Neural cell (in vitro differentiated cells): ENCODE results near the gene PKDCC. TPM values are rescaled to one million over a fixed set of nuclear protein-coding genes. Genes with fewer than 3 reads are reported as not detected.

Source experiments
- H2AFZ ChIP-seq: fragments of 200-600, 300-800 bp; sonication (generic), shearing (Covaris generic); 2 replicates; pipeline ENCODE4 v1.6.0; 2014; ENCODE audit warnings: low read depth, mild to moderate bottlenecking, antibody characterized with exemption, low read length, moderate library complexity
- H3F3A ChIP-seq: fragments of 200-600 bp; shearing (Covaris generic); 2 replicates; pipeline ENCODE4 v1.6.1; 2016; ENCODE audit warnings: mild to moderate bottlenecking, moderate library complexity, mixed read lengths, antibody characterized with exemption, low read length; ENCODE audit not compliant: insufficient read depth, poor library complexity, severe bottlenecking
- H3K27ac ChIP-seq: fragments of 200-600, 300-800 bp; sonication (generic), shearing (Covaris generic); 2 replicates; pipeline ENCODE4 v1.5.1; 2014; ENCODE audit warnings: mild to moderate bottlenecking, low read length, moderate library complexity
- H3K27me3 ChIP-seq: fragments of 300-800, 200-600 bp; sonication (generic), shearing (Covaris generic); 2 replicates; pipeline ENCODE4 v1.6.0; 2014; ENCODE audit warnings: mild to moderate bottlenecking, low read depth, low read length, moderate library complexity; ENCODE audit not compliant: insufficient read depth
- H3K36me3 ChIP-seq: fragments of 300-800, 200-600 bp; sonication (generic), shearing (Covaris generic); 2 replicates; pipeline ENCODE4 v1.5.1; 2014; ENCODE audit warnings: mild to moderate bottlenecking, antibody characterized with exemption, low read length, moderate library complexity; ENCODE audit not compliant: insufficient read depth
- H3K4me2 ChIP-seq: fragments of 300-800, 200-600 bp; sonication (generic), shearing (Covaris generic); 2 replicates; pipeline ENCODE4 v1.6.0; 2014; ENCODE audit warnings: mild to moderate bottlenecking, low read length
- H3K4me3 ChIP-seq: fragments of 300-800, 200-600 bp; sonication (generic), shearing (Covaris generic); 2 replicates; pipeline ENCODE4 v1.5.1; 2014; ENCODE audit warnings: mild to moderate bottlenecking, low read length, moderate library complexity
- H3K79me2 ChIP-seq: fragments of 200-600 bp; shearing (Covaris generic); replicated peaks from 2 replicates; pipeline ENCODE4 v1.6.0; 2014; ENCODE audit warnings: mild to moderate bottlenecking, low read length, moderate library complexity; ENCODE audit not compliant: insufficient read depth
- H3K9ac ChIP-seq: fragments of 300-800, 200-600 bp; sonication (generic), shearing (Covaris generic); 2 replicates; pipeline ENCODE4 v1.6.1; 2016; ENCODE audit warnings: mild to moderate bottlenecking, low read length, mixed read lengths
- H3K9me2 ChIP-seq: fragments of 200-600 bp; shearing (Covaris generic); 2 replicates; pipeline ENCODE4 v1.6.1; 2016; ENCODE audit warnings: mild to moderate bottlenecking, low read length, mixed read lengths; ENCODE audit not compliant: insufficient read depth
- H3K9me3 ChIP-seq: fragments of 200-600, 300-800 bp; sonication (generic), shearing (Covaris generic); 2 replicates; pipeline ENCODE4 v1.6.1; 2016; ENCODE audit warnings: mild to moderate bottlenecking, mixed run types, low read length, moderate library complexity, mixed read lengths
- H4K20me1 ChIP-seq: fragments of 200-600 bp; shearing (Covaris generic); 2 replicates; pipeline ENCODE4 v1.6.1; 2016; ENCODE audit warnings: mild to moderate bottlenecking, mixed run types; ENCODE audit not compliant: insufficient read depth
- EP300 ChIP-seq: fragments of 450-650 bp; conservative IDR thresholded peaks from 2 replicates; pipeline ENCODE4 v1.6.1; 2014; ENCODE audit warnings: antibody characterized with exemption, mild to moderate bottlenecking, moderate library complexity; ENCODE audit not compliant: poor library complexity, severe bottlenecking
- EZH2 ChIP-seq: fragments of 200-600, 300-800 bp; shearing (Covaris generic), sonication (generic); IDR thresholded peaks from 2 replicates; pipeline ENCODE4 v1.6.1; 2014; ENCODE audit warnings: antibody characterized with exemption, low read length, borderline replicate concordance, mild to moderate bottlenecking; ENCODE audit not compliant: insufficient read depth, poor library complexity, severe bottlenecking
- POLR2AphosphoS5 ChIP-seq: IDR thresholded peaks from 2 replicates; pipeline ENCODE4 v1.6.1; 2012
- SMC3 ChIP-seq: fragments of 450-650 bp; conservative IDR thresholded peaks from 2 replicates; pipeline ENCODE4 v1.6.1; 2014; ENCODE audit warnings: antibody characterized with exemption, mild to moderate bottlenecking, moderate library complexity; ENCODE audit not compliant: poor library complexity
- TAF1 ChIP-seq: IDR thresholded peaks from 2 replicates; pipeline ENCODE4 v1.6.1; 2012; ENCODE audit warnings: low read depth
- polyA plus RNA-seq: library from polyadenylated mRNA; depleted of rRNA; stranded (reverse); fragments of >200 nt; gene quantifications from 2 replicates; pipeline ENCODE4 v1.2.3, GENCODE V29; 2014
- TF ChIP-seq, protein P1 (sequence below): fragments of 450-650 bp; IDR thresholded peaks from 2 replicates; pipeline ENCODE4 v1.5.1; 2014; ENCODE audit warnings: antibody characterized with exemption, mild to moderate bottlenecking, moderate library complexity; ENCODE audit not compliant: poor library complexity, severe bottlenecking
- TF ChIP-seq, protein P2 (sequence below): IDR thresholded peaks from 2 replicates; pipeline ENCODE4 v1.6.1; 2012; ENCODE audit warnings: borderline replicate concordance

PKDCC gene
- polyA plus RNA-seq, 1 donor from 2014 or later: 37.4 TPM

- Histone ChIP-seq H3K4me3 (no peak overlapping the region), H3K9ac (no peak overlapping the region), H3K27me3 (no peaks in the 10 kb centered on the region), H3K36me3 (no peaks in the 10 kb centered on the region), H3K27ac (no peak overlapping the region), H3K9me3 (no peaks in the 10 kb centered on the region), H3K4me2 (no peak overlapping the region), H3K79me2 (no peaks in the 10 kb centered on the region), H4K20me1 (no peaks in the 10 kb centered on the region), H3F3A (no peaks in the 10 kb centered on the region), H3K9me2 (no peaks in the 10 kb centered on the region), H2AFZ (no peak overlapping the region)
- no peak for TF ChIP-seq EP300
- TF ChIP-seq, protein P1, sequence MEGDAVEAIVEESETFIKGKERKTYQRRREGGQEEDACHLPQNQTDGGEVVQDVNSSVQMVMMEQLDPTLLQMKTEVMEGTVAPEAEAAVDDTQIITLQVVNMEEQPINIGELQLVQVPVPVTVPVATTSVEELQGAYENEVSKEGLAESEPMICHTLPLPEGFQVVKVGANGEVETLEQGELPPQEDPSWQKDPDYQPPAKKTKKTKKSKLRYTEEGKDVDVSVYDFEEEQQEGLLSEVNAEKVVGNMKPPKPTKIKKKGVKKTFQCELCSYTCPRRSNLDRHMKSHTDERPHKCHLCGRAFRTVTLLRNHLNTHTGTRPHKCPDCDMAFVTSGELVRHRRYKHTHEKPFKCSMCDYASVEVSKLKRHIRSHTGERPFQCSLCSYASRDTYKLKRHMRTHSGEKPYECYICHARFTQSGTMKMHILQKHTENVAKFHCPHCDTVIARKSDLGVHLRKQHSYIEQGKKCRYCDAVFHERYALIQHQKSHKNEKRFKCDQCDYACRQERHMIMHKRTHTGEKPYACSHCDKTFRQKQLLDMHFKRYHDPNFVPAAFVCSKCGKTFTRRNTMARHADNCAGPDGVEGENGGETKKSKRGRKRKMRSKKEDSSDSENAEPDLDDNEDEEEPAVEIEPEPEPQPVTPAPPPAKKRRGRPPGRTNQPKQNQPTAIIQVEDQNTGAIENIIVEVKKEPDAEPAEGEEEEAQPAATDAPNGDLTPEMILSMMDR: no peak
- TF ChIP-seq TAF1: no peak
- TF ChIP-seq EZH2: no peak
Measured at GRCh38 chr2:42104621-42105020, 56.8 kb downstream of the PKDCC start.

- Histone ChIP-seq H3K27ac (no peak overlapping the region), H3F3A (no peaks in the 10 kb centered on the region), H2AFZ (no peak overlapping the region), H3K4me3 (no peak overlapping the region), H4K20me1 (no peaks in the 10 kb centered on the region), H3K79me2 (no peaks in the 10 kb centered on the region), H3K9me2 (no peaks in the 10 kb centered on the region), H3K9ac (no peak overlapping the region), H3K27me3 (no peaks in the 10 kb centered on the region), H3K36me3 (no peaks in the 10 kb centered on the region), H3K4me2 (no peak overlapping the region), H3K9me3 (no peaks in the 10 kb centered on the region)
- TF ChIP-seq POLR2AphosphoS5: no peak
- TF ChIP-seq, protein P2, sequence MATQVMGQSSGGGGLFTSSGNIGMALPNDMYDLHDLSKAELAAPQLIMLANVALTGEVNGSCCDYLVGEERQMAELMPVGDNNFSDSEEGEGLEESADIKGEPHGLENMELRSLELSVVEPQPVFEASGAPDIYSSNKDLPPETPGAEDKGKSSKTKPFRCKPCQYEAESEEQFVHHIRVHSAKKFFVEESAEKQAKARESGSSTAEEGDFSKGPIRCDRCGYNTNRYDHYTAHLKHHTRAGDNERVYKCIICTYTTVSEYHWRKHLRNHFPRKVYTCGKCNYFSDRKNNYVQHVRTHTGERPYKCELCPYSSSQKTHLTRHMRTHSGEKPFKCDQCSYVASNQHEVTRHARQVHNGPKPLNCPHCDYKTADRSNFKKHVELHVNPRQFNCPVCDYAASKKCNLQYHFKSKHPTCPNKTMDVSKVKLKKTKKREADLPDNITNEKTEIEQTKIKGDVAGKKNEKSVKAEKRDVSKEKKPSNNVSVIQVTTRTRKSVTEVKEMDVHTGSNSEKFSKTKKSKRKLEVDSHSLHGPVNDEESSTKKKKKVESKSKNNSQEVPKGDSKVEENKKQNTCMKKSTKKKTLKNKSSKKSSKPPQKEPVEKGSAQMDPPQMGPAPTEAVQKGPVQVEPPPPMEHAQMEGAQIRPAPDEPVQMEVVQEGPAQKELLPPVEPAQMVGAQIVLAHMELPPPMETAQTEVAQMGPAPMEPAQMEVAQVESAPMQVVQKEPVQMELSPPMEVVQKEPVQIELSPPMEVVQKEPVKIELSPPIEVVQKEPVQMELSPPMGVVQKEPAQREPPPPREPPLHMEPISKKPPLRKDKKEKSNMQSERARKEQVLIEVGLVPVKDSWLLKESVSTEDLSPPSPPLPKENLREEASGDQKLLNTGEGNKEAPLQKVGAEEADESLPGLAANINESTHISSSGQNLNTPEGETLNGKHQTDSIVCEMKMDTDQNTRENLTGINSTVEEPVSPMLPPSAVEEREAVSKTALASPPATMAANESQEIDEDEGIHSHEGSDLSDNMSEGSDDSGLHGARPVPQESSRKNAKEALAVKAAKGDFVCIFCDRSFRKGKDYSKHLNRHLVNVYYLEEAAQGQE: no peak
- no peak for TF ChIP-seq EZH2
- no peak for TF ChIP-seq TAF1
- TF ChIP-seq, protein P1: no peak
- no peak for TF ChIP-seq SMC3
Measured at GRCh38 chr2:42105330-42106256, 57.8 kb downstream of the PKDCC start.
